Upper lobe of left lung (tissue), 4 donors: ENCODE results near the gene CAMK1D.

Experiments used
- EP300 ChIP-seq, 4 donors: sonication (generic); formaldehyde crosslinking; IDR thresholded peaks; one replicate each; pipeline ENCODE4 v1.5.1; 2017; ENCODE audit warnings: antibody characterized with exemption in 4 of 4, control low read depth in 2 of 4
- POLR2A ChIP-seq, 4 donors: fragments of 450-650 bp; IDR thresholded peaks; one replicate each; pipeline ENCODE4 v1.5.1; 2016 to 2017; ENCODE audit warnings: antibody characterized with exemption in 4 of 4, mild to moderate bottlenecking in 2 of 4
- POLR2AphosphoS5 ChIP-seq, 2 donors: sonication (generic); formaldehyde crosslinking; IDR thresholded peaks; one replicate each; pipeline ENCODE4 v1.5.1; 2017; ENCODE audit warnings: antibody characterized with exemption in 2 of 2
- TF ChIP-seq, protein P1 (sequence below), 6 experiments: fragments of 450-650 bp in 4 of 6; fragments of 200-600 bp in 2 of 6; sonication (generic) in 2 of 6; IDR thresholded peaks; one replicate each; pipeline ENCODE4 v1.5.1; 2016 to 2019; ENCODE audit warnings: antibody characterized with exemption in 6 of 6

DNA sequence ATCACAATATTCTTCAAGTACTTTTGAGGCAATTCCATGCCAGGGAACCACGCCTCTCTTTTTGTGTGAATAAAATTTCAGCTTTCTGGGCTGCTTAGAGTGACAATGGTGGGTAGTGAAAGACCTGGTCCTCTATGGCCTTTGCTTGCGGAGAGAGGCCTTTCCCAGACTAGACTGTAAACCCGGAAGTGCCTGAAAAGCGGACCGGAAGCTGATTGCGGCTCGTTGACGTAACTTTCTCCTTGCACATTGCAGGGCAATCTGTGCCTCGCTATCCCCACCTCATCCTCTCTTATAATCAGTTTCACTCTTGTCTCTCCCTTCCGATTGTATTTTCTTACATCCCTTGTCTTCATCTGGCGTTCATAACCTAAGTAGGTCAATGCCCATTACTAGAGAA, 310.4 kb downstream of the CAMK1D start:
- TF ChIP-seq, protein P1, sequence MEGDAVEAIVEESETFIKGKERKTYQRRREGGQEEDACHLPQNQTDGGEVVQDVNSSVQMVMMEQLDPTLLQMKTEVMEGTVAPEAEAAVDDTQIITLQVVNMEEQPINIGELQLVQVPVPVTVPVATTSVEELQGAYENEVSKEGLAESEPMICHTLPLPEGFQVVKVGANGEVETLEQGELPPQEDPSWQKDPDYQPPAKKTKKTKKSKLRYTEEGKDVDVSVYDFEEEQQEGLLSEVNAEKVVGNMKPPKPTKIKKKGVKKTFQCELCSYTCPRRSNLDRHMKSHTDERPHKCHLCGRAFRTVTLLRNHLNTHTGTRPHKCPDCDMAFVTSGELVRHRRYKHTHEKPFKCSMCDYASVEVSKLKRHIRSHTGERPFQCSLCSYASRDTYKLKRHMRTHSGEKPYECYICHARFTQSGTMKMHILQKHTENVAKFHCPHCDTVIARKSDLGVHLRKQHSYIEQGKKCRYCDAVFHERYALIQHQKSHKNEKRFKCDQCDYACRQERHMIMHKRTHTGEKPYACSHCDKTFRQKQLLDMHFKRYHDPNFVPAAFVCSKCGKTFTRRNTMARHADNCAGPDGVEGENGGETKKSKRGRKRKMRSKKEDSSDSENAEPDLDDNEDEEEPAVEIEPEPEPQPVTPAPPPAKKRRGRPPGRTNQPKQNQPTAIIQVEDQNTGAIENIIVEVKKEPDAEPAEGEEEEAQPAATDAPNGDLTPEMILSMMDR (IDR thresholded peaks at IDR 0.05) = no peak
- TF ChIP-seq POLR2A (IDR thresholded peaks at IDR 0.05) (no peak), EP300 (IDR thresholded peaks at IDR 0.05) (no peak), POLR2AphosphoS5 (IDR thresholded peaks at IDR 0.05) (no peak)
